HG03571 (cell line): ENCODE data around the gene GMDS.

Source experiments
- ATAC-seq: cut with Tn5 transposase; IDR thresholded peaks from one replicate; pipeline ENCODE4 v1.9.1; 2021; ENCODE audit not compliant: unreplicated experiment

Gene GMDS

GRCh38 chr6:1622220-1622850, 623.1 kb downstream of the GMDS start:
- no peak for ATAC-seq

DNA sequence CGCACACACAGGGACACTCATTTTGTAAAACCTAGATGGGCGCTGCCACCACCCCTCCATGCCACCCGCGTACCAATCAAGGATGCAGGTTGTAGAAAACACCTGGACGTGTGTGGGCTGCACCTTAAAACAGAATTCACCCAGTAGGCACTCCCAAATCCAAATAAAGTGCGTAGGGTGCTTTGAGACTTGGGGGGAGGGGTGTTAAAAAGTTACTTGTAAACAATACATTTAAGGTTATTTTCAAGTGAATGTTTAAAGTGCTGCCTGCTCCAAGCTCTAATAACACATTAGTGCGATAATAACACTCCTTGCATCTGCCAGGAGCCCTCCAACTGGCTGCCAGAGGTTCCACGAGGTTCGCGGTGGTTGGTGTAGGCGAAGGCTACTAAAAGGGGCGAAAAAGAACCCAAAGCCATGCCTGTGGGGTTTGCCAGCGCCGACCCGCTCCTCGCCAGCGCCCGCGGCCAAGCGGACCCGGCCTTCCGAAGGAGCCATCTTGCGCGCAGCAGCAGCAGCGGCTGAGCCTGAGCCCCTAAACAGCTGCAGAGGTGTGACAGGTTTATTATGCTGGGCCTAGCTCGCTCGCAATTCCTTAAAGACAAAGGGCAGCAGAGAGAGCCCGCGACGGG, 624.2 kb downstream of the GMDS start:
- no peak for ATAC-seq

DNA sequence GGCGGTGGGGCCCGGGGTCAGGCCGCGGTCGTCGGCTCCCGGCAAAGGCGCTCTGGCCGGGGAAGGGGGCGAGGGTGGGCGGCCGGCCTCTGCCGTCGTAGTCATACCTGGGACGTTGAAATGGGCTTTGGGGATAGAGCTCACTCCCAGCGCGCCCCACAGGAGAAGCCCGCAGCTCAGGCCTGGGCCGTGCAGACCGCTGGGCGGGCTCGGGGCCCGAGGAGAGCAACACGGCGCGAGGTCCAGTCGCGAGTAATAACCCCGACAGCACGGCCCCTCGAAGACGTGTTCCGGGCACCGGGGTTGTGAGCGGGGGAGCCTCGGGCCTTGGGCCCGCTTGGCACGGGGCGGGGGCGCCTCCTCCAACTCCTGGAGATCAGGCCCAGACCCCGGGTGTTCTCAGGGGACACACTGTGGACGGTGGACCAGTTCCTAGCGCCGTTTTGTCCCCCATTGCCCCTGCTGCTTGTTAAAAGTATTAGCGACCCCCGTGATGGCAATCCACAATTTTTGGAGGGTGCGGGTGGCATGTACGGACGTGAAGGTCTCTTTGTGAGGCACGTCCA, 624.8 kb downstream of the GMDS start:
- ATAC-seq = no peak

DNA sequence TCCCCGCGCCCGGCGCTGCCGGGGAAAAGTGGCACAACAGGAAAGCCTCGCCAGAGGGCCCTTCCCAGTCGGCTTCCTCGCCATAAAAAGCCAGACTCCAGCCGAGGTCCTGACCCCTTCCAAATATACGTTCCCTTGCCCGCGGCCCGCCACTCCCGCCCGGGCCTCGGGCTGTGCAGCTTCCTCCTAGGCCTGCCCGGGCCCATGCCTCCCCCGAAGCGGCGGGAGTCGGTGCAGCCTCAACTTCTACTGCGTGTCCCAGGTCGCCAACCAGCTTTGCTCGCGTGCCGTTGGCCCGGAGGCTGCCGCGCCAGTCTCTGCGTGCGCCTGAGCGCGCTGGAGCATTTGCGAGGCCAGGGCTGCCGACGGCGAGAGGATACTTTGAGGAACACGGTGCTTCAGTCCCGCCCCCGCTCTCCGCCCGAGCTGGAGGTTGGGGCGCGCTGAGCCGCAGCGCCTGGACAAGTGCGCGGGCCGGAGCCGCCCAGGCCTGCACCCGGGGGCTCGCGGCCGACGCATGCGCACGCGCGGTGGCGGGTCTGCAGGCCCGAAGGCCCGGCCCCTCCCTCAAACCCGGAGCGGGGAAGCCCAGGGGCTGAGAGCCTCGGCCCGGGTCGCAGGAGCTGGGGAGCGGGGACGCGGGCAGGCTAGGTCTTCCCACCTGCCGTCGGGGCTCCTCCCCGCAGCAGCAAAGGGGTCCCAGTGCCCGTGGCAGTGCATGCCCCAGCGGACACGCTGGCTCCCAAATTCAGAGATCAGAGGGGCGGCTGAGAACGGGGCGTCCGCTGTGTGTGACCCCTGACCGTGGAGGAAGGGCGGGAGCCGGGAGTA, 625.5 kb downstream of the GMDS start:
- ATAC-seq = no peak

DNA sequence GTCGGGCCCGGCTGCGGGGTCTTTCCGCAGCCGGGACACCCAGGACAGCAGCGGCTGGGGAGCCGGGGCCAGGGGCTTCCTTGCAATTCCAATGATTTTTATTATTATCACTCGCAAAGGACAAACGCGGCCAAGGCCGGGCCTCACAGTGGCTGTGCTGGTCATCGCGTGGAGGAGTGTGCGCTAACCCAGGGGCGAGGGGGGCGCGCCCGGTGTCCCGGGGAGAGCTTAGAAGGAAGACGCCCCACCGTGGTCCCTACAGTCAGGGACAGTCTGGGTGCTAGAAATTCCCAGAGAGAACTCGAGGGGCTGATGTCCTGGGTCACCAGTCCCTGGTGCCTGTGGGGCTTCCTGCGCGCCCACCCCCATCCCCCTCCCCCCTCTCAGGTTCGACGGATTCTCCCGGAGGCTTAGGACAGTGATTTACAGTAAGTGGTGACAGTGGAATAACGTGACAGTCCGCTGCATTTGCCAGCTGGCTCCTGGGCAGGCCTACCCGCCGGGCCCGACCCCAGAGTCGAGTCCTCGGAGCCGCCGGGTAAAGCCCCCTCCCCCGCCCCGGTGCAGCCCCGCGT, 626.2 kb downstream of the GMDS start:
- no peak for ATAC-seq

GRCh38 chr6:1618311-1619097, 626.9 kb downstream of the GMDS start:
- ATAC-seq = no peak

GRCh38 chr6:1617466-1618310, 627.7 kb downstream of the GMDS start:
- ATAC-seq = no peak

DNA sequence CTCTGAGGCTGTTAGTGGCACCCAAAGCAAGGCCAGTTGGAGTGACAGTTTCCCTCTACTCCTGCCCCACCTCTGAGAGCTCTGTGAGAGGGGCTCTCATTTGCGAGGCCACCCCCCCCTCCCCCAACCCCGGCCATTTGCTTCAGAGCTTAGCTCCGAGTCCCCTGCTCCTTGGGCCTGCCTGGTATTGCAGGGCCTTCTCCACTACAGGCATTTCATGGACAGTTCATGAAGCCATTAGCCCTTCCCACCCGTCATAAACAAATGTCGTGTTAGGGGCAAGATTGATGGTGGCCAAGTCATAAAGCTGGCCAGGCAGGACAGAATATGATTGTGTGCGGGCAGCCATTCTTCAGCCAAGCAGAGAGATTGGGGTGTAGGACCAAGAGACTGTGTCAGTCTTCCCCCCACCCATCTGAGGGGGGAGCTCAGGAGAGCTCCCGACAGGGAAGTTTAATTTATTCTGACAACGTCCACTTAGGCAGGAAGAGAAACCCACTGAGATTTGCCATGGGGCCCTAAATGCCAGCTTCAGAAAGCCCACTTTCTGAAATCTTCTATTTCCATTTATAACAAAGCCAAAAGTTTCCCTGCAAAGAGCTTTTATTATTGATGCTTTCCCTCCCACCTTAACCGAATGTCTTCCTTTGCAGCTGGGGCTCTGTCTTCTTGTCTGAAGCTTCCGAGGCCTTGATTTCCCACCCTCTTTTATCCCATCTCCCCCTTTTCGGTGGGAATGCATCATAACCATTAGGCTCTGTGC, 628.5 kb downstream of the GMDS start:
- ATAC-seq = no peak

DNA sequence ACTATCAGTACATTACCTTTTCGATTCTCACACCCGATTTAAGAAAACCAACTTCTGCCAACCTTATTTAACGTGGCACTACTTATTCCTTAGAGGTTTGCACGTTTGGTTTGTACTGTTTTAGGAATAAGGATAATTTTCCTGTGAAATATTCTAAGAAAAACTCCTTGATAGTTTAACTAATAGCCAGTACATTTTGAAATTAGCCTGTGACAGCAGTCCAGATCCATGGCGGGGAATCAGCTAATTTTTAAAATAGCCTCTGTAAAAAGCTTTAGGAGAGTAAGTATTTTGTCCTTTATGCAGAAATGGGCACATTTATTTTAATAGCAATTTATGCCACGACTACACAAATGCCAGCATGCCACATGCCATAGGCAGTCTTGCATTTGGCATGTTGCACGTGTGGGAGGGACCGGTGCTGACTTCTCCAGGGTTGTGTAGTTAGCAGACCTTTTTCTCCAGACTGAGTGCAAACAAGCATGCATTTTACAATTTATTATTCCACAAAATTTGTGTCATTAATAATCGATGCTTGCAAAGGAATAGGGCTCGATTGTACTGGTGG, 629.5 kb downstream of the GMDS start:
- ATAC-seq = no peak

- ATAC-seq = no peak
Observed at GRCh38 chr6:1615151-1615852, 630.1 kb downstream of the GMDS start.

DNA sequence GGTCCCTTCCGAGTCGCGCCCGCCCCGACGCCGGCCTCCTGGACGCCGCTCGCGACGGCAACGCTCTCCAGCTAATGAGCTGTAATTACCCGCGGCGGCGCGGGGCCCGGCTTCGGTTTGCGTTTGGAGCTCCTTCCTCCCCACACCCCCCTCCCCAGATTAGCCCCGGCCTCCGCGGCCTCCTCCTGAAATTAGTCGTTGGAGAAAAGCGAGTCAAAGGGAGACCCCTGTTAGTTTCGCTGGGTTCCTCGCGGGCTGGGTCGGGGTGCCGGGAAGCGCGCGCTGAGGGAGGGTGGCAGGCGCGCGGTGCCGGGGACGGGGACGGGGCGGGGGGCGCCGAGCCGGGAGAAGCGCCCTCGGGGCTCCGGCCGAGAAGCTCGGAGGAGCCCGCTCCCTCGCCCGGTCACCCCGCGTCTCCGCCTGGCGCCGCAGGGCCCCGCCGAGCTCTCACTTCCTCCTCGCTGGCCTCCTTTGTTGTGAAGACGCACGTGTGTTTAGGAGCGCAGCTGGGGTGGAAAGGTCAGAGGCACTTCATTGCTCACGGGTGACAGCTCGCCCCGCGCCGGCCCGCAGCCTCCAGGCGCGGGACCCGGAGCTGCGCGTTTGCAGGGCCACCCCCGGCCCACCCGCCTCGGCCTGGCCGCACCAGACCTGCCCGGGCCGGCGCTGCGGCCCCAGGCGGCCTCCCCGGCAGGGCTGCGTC, 630.8 kb downstream of the GMDS start:
- ATAC-seq = no peak

- ATAC-seq = no peak
Observed at GRCh38 chr6:1613688-1614447, 631.5 kb downstream of the GMDS start.

- ATAC-seq = no peak
Observed at GRCh38 chr6:1613346-1613687, 632.1 kb downstream of the GMDS start.

- no peak for ATAC-seq
Observed at GRCh38 chr6:1612974-1613306, 632.5 kb downstream of the GMDS start.

DNA sequence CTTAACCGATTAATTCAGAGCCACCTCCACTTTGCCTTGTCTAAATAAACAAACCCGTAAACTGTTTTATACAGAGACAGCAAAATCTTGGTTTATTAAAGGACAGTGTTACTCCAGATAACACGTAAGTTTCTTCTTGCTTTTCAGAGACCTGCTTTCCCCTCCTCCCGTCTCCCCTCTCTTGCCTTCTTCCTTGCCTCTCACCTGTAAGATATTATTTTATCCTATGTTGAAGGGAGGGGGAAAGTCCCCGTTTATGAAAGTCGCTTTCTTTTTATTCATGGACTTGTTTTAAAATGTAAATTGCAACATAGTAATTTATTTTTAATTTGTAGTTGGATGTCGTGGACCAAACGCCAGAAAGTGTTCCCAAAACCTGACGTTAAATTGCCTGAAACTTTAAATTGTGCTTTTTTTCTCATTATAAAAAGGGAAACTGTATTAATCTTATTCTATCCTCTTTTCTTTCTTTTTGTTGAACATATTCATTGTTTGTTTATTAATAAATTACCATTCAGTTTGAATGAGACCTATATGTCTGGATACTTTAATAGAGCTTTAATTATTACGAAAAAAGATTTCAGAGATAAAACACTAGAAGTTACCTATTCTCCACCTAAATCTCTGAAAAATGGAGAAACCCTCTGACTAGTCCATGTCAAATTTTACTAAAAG, 633.0 kb downstream of the GMDS start:
- no peak for ATAC-seq

- ATAC-seq = no peak
Observed at GRCh38 chr6:1611572-1612298, 633.7 kb downstream of the GMDS start.
